ENCODE results near the gene PLCB2. TPM values are rescaled to one million over a fixed set of nuclear protein-coding genes. Genes with fewer than 3 reads are reported as not detected.

Gene PLCB2
- total and polyA plus RNA-seq, 9 of the 15 experiments (the other 6 are each of a cell fraction or from before 2014, with no cell fraction given): 0.37 to 12.3 (median 8.0) TPM

DNA sequence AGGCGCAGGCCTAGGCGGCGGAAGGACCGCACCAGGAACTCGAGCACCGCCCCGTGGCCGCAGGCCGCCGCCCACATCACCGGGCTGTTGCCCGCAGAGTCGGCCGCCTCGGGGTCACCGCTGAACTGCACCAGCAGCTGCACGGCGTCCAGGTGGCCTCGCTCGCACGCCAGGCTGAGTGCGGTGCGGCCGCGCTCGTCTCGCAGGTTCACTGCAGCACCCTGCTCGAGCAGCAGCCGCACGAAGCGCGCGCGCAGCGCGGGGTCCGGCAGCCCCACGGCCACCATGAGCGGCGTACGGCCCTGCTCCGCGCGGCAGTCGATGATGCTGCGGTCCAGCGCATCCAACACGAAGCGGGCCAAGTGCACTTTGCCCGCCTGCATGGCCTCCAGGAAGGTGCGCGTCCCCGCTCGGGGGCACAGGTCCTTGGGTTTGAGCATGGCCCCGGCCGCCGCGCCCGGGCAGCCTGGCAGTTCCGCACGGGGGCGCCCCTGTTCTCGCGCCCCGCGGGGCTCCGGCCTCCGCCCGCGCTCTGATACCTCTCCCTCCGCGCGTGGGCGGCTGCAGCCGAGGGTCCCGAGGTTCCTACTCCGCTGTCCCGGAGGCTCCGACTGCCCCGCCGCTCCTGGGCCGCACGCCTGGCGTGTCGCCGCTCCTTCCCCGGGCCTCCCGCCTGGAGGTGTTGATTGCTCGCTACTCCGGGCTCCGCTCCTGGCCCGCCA is 25.4 kb downstream of the PLCB2 start (continued):
- TF ChIP-seq, protein P1, sequence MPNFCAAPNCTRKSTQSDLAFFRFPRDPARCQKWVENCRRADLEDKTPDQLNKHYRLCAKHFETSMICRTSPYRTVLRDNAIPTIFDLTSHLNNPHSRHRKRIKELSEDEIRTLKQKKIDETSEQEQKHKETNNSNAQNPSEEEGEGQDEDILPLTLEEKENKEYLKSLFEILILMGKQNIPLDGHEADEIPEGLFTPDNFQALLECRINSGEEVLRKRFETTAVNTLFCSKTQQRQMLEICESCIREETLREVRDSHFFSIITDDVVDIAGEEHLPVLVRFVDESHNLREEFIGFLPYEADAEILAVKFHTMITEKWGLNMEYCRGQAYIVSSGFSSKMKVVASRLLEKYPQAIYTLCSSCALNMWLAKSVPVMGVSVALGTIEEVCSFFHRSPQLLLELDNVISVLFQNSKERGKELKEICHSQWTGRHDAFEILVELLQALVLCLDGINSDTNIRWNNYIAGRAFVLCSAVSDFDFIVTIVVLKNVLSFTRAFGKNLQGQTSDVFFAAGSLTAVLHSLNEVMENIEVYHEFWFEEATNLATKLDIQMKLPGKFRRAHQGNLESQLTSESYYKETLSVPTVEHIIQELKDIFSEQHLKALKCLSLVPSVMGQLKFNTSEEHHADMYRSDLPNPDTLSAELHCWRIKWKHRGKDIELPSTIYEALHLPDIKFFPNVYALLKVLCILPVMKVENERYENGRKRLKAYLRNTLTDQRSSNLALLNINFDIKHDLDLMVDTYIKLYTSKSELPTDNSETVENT (CRISPR knock-in tag; IDR thresholded peaks at IDR 0.05): no peak; the same call in 1 of the 2 replicates
- TF ChIP-seq SIN3B (IDR thresholded peaks at IDR 0.05; ENCODE audit: low read depth) (no peak), EHMT2 (IDR thresholded peaks at IDR 0.05) (no peak), CBX3 (IDR thresholded peaks at IDR 0.05; ENCODE audit: borderline replicate concordance in 1 of 2, low read length in 2 of 2) (no peak), ZNF224 (CRISPR knock-in tag; IDR thresholded peaks at IDR 0.05) (no peak), ZNF707 (CRISPR knock-in tag; conservative IDR thresholded peaks at IDR 0.05) (no peak)
- TF ChIP-seq, protein P2, sequence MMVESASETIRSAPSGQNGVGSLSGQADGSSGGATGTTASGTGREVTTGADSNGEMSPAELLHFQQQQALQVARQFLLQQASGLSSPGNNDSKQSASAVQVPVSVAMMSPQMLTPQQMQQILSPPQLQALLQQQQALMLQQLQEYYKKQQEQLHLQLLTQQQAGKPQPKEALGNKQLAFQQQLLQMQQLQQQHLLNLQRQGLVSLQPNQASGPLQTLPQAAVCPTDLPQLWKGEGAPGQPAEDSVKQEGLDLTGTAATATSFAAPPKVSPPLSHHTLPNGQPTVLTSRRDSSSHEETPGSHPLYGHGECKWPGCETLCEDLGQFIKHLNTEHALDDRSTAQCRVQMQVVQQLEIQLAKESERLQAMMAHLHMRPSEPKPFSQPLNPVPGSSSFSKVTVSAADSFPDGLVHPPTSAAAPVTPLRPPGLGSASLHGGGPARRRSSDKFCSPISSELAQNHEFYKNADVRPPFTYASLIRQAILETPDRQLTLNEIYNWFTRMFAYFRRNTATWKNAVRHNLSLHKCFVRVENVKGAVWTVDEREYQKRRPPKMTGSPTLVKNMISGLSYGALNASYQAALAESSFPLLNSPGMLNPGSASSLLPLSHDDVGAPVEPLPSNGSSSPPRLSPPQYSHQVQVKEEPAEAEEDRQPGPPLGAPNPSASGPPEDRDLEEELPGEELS (CRISPR knock-in tag; IDR thresholded peaks at IDR 0.05; ENCODE audit: borderline replicate concordance): no peak
- TF ChIP-seq, protein P3, sequence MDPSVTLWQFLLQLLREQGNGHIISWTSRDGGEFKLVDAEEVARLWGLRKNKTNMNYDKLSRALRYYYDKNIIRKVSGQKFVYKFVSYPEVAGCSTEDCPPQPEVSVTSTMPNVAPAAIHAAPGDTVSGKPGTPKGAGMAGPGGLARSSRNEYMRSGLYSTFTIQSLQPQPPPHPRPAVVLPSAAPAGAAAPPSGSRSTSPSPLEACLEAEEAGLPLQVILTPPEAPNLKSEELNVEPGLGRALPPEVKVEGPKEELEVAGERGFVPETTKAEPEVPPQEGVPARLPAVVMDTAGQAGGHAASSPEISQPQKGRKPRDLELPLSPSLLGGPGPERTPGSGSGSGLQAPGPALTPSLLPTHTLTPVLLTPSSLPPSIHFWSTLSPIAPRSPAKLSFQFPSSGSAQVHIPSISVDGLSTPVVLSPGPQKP (CRISPR knock-in tag; IDR thresholded peaks at IDR 0.05): no peak
- TF ChIP-seq, protein P4, sequence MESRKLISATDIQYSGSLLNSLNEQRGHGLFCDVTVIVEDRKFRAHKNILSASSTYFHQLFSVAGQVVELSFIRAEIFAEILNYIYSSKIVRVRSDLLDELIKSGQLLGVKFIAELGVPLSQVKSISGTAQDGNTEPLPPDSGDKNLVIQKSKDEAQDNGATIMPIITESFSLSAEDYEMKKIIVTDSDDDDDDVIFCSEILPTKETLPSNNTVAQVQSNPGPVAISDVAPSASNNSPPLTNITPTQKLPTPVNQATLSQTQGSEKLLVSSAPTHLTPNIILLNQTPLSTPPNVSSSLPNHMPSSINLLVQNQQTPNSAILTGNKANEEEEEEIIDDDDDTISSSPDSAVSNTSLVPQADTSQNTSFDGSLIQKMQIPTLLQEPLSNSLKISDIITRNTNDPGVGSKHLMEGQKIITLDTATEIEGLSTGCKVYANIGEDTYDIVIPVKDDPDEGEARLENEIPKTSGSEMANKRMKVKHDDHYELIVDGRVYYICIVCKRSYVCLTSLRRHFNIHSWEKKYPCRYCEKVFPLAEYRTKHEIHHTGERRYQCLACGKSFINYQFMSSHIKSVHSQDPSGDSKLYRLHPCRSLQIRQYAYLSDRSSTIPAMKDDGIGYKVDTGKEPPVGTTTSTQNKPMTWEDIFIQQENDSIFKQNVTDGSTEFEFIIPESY (CRISPR knock-in tag; IDR thresholded peaks at IDR 0.05): no peak; the same call in 1 of the 2 replicates
- TF ChIP-seq, protein P5, sequence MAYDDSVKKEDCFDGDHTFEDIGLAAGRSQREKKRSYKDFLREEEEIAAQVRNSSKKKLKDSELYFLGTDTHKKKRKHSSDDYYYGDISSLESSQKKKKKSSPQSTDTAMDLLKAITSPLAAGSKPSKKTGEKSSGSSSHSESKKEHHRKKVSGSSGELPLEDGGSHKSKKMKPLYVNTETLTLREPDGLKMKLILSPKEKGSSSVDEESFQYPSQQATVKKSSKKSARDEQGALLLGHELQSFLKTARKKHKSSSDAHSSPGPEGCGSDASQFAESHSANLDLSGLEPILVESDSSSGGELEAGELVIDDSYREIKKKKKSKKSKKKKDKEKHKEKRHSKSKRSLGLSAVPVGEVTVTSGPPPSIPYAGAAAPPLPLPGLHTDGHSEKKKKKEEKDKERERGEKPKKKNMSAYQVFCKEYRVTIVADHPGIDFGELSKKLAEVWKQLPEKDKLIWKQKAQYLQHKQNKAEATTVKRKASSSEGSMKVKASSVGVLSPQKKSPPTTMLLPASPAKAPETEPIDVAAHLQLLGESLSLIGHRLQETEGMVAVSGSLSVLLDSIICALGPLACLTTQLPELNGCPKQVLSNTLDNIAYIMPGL (CRISPR knock-in tag; IDR thresholded peaks at IDR 0.05): no peak
- TF ChIP-seq, protein P6, sequence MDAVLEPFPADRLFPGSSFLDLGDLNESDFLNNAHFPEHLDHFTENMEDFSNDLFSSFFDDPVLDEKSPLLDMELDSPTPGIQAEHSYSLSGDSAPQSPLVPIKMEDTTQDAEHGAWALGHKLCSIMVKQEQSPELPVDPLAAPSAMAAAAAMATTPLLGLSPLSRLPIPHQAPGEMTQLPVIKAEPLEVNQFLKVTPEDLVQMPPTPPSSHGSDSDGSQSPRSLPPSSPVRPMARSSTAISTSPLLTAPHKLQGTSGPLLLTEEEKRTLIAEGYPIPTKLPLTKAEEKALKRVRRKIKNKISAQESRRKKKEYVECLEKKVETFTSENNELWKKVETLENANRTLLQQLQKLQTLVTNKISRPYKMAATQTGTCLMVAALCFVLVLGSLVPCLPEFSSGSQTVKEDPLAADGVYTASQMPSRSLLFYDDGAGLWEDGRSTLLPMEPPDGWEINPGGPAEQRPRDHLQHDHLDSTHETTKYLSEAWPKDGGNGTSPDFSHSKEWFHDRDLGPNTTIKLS (IDR thresholded peaks at IDR 0.05; ENCODE audit: borderline replicate concordance, low read depth): peak; percentile 38; the same call in 1 of the 2 replicates
